SJSA1 (cell line): ENCODE measurements around the gene SKAP2. TPM values are rescaled to one million over a fixed set of nuclear protein-coding genes. Genes with fewer than 3 reads are reported as not detected.

Experiments
- DNase-seq, 2 experiments: peaks; one replicate each; pipeline ENCODE4 v3.0.0-alpha.2; 2015 to 2020; ENCODE audit warnings: low spot score in 2 of 2, low read depth in 1 of 2
- H3K27ac ChIP-seq: fragments of 250-450 bp; sonication (Bioruptor Pico); 2 replicates; pipeline ENCODE4 v1.5.1; 2020; ENCODE audit warnings: mild to moderate bottlenecking, moderate library complexity
- H3K27me3 ChIP-seq: fragments of 250-450 bp; sonication (Bioruptor Pico); replicated peaks from 2 replicates; pipeline ENCODE4 v1.5.1; 2020; ENCODE audit warnings: mild to moderate bottlenecking, moderate library complexity
- H3K36me3 ChIP-seq: fragments of 250-450 bp; sonication (Bioruptor Pico); 2 replicates; pipeline ENCODE4 v1.5.1; 2020; ENCODE audit warnings: mild to moderate bottlenecking
- H3K4me1 ChIP-seq: fragments of 250-450 bp; sonication (Bioruptor Pico); replicated peaks from 2 replicates; pipeline ENCODE4 v1.6.1; 2021; ENCODE audit warnings: mild to moderate bottlenecking
- H3K4me3 ChIP-seq: fragments of 250-450 bp; sonication (Bioruptor Pico); 2 replicates; pipeline ENCODE4 v1.5.1; 2020; ENCODE audit warnings: mild to moderate bottlenecking
- H3K9me3 ChIP-seq: fragments of 250-450 bp; sonication (Bioruptor Pico); replicated peaks from 2 replicates; pipeline ENCODE4 v1.5.1; 2020; ENCODE audit warnings: mild to moderate bottlenecking
- total RNA-seq: library from RNA; depleted of rRNA; stranded (reverse); fragments of >200 nt; shearing (Covaris generic); gene quantifications from 2 replicates; pipeline ENCODE4 v1.2.3, GENCODE V29; 2014

Gene SKAP2
- total RNA-seq, 1 experiment from 2014 or later = 16.4 TPM

DNA sequence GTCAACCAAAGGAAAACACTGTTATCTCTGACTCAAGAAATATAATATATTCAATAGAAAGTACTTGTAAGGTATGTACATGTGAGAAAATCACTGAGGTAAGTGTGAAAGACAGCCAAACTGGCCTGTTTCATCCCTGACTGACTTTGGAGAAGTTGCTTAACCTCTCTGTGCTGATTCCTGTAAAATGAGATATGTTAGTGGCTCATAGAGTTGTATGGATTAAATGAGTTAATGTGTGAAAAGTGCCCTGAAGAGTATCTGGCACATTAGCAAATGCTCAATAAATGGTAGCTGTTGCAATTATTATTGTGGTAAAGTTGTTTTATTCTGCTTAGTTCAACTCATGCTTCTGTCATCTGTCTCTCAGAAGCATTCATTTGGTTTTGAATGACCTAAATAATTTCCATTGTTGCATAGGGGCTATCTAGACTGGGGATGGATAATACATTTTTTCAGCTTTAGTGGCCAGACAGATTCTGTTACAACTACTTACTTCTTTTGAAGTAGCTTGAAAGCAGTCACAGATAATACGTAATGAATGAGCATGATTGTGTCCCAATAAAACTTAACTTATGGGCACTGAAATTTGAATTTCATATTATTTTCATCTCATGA lies 84.3 kb downstream of the SKAP2 start:
- Histone ChIP-seq H3K36me3 (no peaks in the 10 kb centered on the region), H3K4me3 (no peak overlapping the region), H3K27me3 (no peaks in the 10 kb centered on the region), H3K4me1 (no peaks in the 10 kb centered on the region), H3K9me3 (no peaks in the 10 kb centered on the region), H3K27ac (no peak overlapping the region)
- no peak for DNase-seq

DNA sequence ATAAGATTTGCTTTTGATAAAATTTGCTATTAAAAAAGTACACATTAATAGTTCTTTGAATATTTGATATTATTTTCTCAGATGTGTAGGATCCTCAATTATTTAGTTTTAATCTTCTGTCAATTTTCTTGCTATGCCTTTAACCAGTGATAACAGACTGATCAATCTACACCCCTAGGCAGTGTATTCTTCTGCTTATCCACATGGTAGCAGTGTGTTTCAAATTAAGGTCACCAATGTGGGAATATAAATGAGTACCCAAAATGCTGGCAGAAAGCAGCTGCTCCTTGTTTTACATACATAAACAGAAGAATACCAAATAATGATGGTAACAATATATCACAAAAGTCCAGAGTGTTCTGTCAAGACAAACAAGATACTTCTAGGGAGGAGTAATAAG lies 87.0 kb downstream of the SKAP2 start:
- DNase-seq = no peak

DNA sequence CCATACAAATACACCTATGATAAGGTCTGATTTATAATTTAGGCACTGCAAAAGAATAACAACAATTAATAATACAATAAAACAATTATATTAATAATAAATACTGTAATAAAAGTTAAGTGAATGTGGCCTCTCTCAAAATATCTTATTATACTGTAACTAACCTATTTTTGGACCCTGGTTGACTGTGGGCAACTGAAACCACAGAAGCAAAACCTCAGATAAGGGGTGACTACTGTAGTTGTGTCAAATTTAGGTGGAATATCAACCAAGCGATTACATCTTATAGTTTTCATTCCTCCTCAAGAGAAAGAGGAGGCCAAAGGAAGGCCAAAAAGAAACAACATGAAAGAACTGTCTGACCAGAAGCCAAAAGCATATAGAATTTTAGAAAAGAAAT lies 103.9 kb downstream of the SKAP2 start:
- H3K4me3 ChIP-seq = no peak overlapping the region
- H3K27me3 ChIP-seq = no peaks in the 10 kb centered on the region
- no peaks in the 10 kb centered on the region for H3K4me1 ChIP-seq
- DNase-seq = no peak
- H3K36me3 ChIP-seq = no peaks in the 10 kb centered on the region
- no peak overlapping the region for H3K27ac ChIP-seq
- H3K9me3 ChIP-seq = no peaks in the 10 kb centered on the region; the same call in 1 of the 2 replicates

More for the DNA sequence above, 87.0 kb downstream of the SKAP2 start:
- no peak overlapping the region for H3K4me3 ChIP-seq
- H3K9me3 ChIP-seq = no peaks in the 10 kb centered on the region
- H3K27ac ChIP-seq = no peak overlapping the region
- H3K36me3 ChIP-seq = no peaks in the 10 kb centered on the region
- H3K4me1 ChIP-seq = no peaks in the 10 kb centered on the region
- no peaks in the 10 kb centered on the region for H3K27me3 ChIP-seq

DNA sequence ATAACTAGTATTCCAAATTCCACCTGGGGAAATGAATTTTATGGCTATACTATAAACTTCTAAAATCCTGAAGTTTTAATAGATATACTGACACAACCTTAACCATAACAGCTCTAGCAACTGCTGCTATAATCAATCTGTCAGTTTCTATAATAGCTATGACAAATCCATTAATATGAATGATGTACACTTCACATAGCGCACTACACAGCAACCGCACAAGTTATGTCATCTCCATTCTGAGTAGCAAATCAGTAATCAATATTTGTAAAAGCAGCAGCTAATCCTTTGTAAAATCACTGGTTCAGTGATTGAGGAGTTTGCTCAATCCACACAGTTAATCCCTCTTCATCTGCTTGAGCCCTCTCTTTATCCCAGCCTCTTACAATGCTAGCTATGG lies 105.3 kb downstream of the SKAP2 start:
- Histone ChIP-seq H3K27me3 (no peaks in the 10 kb centered on the region), H3K36me3 (no peaks in the 10 kb centered on the region), H3K27ac (no peak overlapping the region), H3K9me3 (no peaks in the 10 kb centered on the region; the same call in 1 of the 2 replicates), H3K4me1 (no peaks in the 10 kb centered on the region), H3K4me3 (no peak overlapping the region)
- no peak for DNase-seq

DNA sequence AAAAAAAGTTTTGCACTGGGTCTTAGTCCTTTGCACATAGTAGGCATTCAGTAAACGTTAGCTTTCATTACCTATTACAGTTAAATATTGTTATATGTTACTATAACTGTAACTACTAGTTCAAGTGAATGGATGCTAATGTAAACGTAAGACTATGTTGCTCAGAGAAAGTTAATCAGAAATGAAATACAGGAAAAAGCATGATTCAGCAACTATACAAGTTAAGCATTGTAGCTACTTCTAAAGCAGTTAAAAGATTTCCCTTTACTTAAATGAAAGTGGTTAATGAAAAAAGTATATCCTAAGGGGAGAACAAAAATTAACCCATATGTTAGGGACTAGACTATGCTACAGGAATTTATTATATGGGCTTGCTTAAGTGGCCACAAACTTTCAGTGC lies 121.2 kb downstream of the SKAP2 start:
- Histone ChIP-seq H3K4me3 (no peak overlapping the region), H3K36me3 (no peaks in the 10 kb centered on the region), H3K9me3 (no peaks in the 10 kb centered on the region), H3K4me1 (no peaks in the 10 kb centered on the region), H3K27me3 (no peaks in the 10 kb centered on the region), H3K27ac (no peak overlapping the region)
- no peak for DNase-seq

DNA sequence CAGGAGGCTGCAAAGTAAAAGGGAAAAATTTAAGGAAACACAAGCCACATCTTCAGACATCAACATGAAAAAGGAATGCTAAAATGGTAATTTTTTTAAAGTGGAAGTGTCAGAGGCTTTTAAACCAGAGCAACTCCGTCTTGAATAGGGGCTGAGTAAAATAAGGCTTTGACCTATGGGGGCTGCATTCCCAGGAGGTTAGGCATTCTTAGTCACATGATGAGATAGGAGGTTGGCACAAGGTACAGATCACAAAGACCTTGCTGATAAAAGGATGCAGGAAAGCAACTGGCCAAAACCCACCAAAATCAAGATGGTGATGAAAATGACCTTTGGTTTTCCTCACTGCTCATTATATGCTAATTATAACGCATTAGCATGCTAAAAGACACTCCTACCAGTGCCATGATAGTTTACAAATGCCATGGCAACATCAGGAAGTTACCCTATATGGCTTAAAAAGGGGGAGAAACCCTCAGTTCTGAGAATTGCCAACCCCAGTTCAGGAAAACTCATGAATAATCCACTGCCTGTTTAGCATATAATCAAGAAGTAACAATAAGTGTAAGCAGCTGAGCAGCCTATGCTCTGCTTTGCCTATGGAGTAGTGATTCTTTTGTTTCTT lies 128.3 kb downstream of the SKAP2 start:
- H3K27ac ChIP-seq = no peak overlapping the region
- no peaks in the 10 kb centered on the region for H3K9me3 ChIP-seq
- H3K4me3 ChIP-seq = no peak overlapping the region
- no peaks in the 10 kb centered on the region for H3K4me1 ChIP-seq
- H3K27me3 ChIP-seq = no peaks in the 10 kb centered on the region
- H3K36me3 ChIP-seq = no peaks in the 10 kb centered on the region
- DNase-seq = no peak

DNA sequence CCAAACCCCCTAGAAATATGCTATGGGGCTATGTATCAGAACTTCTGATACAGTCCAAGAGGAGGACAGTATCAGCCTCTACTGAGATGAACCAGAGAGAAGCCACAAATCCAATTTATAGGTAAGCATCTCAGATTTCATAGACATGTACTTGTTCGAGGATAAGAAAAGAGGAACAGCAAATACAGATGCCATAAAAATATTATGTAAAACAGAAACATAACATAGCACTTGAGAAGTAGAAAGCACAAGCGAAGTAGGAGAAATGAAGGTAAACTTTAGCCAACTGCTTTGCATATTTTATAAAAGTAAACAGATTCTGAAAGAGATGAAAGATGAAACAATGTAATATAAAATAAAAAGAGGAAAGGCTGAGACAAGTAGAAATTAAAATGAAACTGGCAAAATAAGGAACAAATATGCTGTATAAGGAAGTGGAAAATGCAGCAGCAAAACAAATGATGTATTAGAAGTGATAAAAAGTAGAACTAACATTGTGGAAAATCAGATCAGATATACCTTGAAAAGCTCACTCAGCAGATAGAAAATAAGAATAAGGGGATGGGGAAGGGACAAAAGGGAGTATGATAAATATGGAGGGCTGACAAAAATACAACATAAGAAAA lies 135.1 kb downstream of the SKAP2 start:
- Histone ChIP-seq H3K4me3 (no peak overlapping the region), H3K4me1 (no peaks in the 10 kb centered on the region), H3K36me3 (no peaks in the 10 kb centered on the region), H3K27me3 (no peaks in the 10 kb centered on the region), H3K9me3 (no peaks in the 10 kb centered on the region), H3K27ac (no peak overlapping the region)
- DNase-seq = no peak

DNA sequence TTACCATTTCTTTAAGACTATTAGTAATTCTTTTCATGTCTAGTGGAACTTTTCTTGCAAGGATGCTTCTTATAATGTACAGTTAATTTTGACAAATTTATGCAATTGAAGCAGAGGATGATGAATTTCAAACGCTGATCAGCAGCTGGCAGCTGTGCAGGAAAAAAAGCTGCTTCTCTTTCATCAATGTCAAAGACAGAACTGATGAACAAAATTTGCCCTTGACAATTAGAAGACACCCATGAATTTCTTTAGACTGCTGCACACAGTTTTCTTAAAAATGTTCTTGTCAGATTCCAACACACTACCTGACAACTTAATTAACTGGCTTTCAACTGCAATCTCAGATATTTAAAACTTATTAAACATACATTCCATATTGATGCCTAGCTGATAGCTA lies 138.3 kb downstream of the SKAP2 start:
- Histone ChIP-seq H3K4me1 (no peaks in the 10 kb centered on the region), H3K9me3 (no peaks in the 10 kb centered on the region), H3K27ac (no peak overlapping the region), H3K4me3 (no peak overlapping the region), H3K27me3 (no peaks in the 10 kb centered on the region), H3K36me3 (no peaks in the 10 kb centered on the region)
- DNase-seq = no peak

DNA sequence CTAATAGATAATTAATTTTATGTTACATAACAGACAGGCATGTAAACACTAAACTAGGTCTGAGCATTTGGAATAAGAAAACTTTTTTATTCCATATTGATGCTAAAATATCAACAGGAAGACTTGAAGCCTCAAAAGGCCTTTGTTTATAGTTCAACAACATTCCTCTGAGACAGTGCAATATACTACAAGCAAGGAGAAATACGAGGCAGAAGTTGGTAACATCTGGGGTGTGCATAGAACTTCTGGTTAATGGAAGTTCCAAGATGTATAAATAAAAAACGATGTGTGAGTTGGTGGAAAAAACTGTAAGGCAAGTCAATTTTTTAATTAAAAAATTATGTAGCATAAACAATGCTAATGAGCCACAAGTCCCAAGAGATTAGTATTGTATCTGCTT lies 139.6 kb downstream of the SKAP2 start:
- Histone ChIP-seq H3K4me1 (no peaks in the 10 kb centered on the region), H3K27me3 (no peaks in the 10 kb centered on the region), H3K36me3 (no peaks in the 10 kb centered on the region), H3K9me3 (no peaks in the 10 kb centered on the region), H3K27ac (no peak overlapping the region), H3K4me3 (no peak overlapping the region)
- DNase-seq = no peak

DNA sequence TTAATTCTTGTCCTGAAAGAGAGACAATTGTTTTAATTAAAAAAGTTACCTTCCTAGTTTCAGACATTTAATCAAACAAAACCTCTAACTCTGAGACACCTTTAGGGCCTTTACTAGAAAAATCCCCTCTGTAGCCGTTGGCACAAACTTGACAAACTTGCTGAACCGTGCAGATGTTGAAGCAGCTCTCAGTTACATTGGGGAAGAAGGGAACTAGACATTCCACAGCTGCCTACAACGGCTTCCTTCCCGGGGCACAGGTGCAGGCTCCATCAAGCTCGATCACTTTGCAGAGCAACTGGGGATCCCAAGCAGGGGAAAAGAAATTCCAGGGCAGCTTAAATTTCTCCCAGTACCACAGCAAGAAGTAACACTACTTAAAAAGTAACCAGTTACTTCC lies 141.3 kb downstream of the SKAP2 start:
- Histone ChIP-seq H3K9me3 (no peaks in the 10 kb centered on the region), H3K36me3 (no peaks in the 10 kb centered on the region), H3K27me3 (no peaks in the 10 kb centered on the region), H3K4me1 (no peaks in the 10 kb centered on the region), H3K4me3 (no peak overlapping the region), H3K27ac (no peak overlapping the region)
- no peak for DNase-seq

DNA sequence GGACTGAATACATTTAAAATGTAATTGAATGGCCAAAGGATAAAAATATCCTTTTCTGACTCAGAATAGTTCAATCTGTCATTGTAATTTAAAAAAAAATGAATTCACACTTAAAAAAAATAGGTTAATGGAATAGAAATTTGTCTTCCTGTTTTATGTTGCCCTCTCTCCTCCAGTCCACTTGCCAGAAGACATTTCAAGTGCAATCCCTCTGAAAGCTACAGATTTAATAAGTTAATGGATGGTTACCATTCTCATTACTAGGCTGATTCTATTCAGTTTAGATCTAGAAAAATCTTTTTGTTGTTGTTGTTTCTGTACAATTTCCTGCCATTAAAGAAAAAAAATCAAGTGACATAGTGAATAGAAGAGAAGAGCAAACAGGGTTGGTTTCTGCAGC lies 142.9 kb downstream of the SKAP2 start:
- Histone ChIP-seq H3K4me1 (no peaks in the 10 kb centered on the region), H3K27me3 (no peaks in the 10 kb centered on the region), H3K4me3 (no peak overlapping the region), H3K9me3 (no peaks in the 10 kb centered on the region), H3K27ac (no peak overlapping the region), H3K36me3 (no peaks in the 10 kb centered on the region)
- no peak for DNase-seq

DNA sequence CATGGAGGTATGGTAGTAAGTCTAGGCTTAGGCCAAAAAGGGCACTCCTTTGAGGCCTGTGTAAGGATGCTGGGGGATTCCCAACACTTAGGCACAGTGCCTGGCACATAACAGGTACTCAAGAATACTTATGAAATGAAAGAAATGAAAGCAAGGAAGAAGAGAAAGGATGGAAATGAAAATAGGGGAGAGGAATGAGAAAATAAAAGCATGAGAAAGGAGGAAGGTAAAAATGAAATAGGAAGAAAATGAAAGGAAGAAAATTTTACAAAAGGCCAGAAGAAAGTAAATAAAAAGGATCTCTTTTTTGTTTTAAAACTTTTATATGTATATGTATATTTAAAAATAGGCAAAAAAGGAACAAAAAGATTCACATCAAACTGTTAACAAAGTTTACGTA lies 146.3 kb downstream of the SKAP2 start:
- Histone ChIP-seq H3K27ac (no peak overlapping the region), H3K9me3 (no peaks in the 10 kb centered on the region), H3K27me3 (no peaks in the 10 kb centered on the region), H3K36me3 (no peaks in the 10 kb centered on the region), H3K4me1 (no peaks in the 10 kb centered on the region), H3K4me3 (no peak overlapping the region)
- DNase-seq = no peak

DNA sequence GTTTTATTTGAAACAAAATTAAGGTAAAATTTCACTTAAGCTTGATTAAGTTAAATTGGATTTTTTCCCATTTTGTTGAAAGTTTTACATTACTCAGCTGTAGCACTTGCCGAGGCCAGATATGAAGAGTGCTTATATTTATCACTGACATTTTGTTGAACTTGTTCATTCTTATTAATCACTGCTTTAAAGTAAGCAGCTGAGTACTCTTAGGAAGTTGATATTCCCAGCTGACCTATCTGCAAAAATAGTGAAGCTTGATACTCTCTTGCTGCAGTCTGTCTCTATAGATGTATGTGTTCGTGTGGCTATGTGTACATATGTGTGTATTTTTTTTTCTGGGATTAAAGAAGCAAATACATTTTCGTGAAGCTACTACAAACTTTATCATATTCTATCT lies 150.0 kb downstream of the SKAP2 start:
- Histone ChIP-seq H3K4me3 (no peak overlapping the region), H3K4me1 (no peaks in the 10 kb centered on the region), H3K27ac (no peak overlapping the region), H3K36me3 (no peaks in the 10 kb centered on the region), H3K27me3 (no peaks in the 10 kb centered on the region), H3K9me3 (no peaks in the 10 kb centered on the region)
- no peak for DNase-seq

DNA sequence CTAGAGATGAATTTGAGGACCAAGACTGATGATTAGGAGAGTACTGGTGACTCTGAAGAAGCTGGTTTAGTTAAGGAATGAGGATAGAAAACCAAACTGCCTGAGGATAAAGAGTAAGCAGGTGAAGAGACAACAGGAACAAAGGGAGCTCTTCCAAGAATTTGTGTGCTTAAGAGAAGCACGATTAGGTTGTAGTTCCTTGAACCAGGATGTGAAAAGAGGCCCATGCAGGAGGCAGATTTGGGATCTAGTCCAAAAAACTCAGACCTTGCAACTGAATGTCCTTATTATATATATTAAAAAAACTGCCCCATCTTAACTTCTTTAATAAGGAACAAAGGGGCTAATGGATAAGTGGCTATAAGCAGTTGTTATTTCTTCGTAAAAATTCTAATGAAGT lies 150.4 kb downstream of the SKAP2 start:
- no peaks in the 10 kb centered on the region for H3K4me1 ChIP-seq
- no peak overlapping the region for H3K4me3 ChIP-seq
- H3K36me3 ChIP-seq = no peaks in the 10 kb centered on the region
- DNase-seq = no peak
- no peaks in the 10 kb centered on the region for H3K27me3 ChIP-seq
- no peak overlapping the region for H3K27ac ChIP-seq
- no peaks in the 10 kb centered on the region for H3K9me3 ChIP-seq
